NCI-H2029 treated with DMSO at 0.1 percent for 48 hours (cell line): ENCODE measurements around the gene SELENOH.
A peak's percentile ranks its signal among the peaks of the same experiment; 100 is the strongest.

Experiments
- DNase-seq: peaks from one replicate; lab custom pipeline; 2025; lab: John Stamatoyannopoulos, UW

The SELENOH gene

DNA sequence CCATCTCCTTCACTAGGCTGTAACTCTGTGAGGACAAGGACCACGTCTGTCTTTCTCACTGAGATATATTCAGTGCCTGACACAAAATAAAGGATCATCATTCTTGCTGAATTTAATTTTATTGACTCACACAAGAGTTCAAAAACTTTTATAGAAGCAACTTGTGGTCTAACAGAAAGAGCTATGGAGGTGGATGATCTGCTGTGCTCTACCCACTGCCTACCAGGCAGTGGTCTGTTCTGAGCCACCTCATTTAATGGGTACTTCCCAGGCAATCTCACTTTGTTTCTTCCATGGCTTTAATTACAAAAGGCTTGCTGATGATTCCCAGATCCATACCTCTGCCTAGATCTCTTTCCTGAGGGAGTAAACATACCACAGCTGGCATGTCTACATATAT lies 5.6 kb downstream of the SELENOH start:
- DNase-seq = no peak

DNA sequence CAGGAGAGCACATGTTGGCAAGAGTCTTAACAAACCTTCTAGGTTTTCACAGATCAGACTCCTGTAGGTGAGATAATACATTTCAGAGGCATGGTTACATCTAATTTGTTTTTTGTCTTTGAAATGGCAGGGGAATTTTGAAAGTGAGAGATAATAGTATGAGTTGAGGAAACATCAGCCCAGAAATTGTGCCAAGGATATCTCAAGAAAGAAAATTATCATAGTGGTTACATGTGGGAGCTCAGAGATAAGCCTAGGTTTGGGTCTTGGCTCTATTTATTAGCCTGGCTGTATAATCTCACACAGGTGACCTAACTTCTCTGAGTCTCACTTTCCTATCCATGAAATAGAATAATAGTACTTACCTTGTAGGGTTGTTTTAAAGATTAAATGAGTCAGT lies 9.9 kb downstream of the SELENOH start:
- no peak for DNase-seq

DNA sequence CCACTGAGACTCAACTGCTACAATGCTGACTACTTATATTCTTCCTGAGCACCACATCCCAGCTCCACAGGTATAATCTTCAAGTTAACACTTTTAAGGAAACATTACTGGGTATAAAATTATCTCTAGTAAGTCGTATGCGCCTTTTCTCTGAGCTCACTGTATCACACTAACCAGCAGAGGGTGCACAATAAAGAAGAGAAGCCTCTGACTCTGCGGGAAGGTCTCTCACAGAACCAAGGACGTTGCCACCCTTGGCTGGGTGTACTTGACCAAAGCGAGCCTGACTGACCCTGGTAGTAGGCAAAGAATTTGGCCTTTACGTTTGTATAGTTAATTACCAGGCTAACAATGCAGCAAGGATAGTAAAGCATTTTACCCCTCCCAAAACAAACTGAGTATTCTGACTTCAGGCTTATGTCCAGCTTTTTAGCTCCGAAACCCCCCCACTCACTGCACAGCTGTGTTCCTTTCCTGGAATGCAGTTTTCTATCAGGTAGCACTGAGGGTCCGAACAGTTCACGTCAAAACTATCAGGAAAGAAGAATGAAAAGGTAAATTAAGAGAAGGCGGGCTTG lies 10.5 kb downstream of the SELENOH start, which contains the start of gene BTBD18:
Gene BTBD18, minus strand, starts transcription at position 144 of the 578 bp plus-strand sequence. CDS start 631 bp downstream, outside the sequence.
- DNase-seq = peak; percentile 18

DNA sequence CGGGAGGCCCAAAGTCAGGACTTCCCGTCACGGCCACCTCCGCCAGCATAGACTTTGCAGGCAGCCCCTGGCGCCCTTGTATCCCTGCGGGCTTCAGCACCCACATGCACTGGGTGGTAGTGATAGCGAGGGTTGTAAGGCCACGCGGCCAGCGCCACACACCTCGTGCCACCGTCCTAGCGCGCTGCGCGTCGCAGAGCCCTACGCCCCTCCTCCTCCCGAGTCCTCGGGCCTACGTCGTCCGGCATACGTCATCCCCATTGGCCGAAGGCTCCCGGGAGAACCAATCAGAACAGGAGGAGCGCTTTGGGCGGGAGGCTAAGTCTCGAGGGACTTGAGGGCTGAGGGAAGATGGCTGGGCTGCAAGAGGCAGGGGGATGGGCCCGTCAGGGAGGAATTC lies 11.7 kb downstream of the SELENOH start:
- no peak for DNase-seq

DNA sequence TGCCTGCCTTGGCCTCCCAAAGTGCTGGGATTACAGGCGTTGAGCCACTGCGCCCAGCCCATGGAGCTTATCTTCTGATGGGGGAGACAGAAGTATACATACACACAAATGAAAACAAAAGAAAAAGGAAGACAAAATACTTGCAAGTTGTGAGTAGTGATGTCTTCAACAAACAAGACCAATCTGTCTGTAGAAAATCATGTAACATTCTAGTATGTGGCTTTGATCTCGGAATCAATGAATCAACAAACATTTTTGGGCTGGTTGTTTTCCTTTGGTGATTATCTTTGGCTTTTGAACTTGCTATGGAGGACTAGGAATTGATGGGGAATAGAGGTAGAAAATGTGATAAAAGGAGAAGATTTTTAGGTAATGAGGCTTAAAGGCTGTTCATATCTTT lies 16.9 kb downstream of the SELENOH start:
- no peak for DNase-seq

DNA sequence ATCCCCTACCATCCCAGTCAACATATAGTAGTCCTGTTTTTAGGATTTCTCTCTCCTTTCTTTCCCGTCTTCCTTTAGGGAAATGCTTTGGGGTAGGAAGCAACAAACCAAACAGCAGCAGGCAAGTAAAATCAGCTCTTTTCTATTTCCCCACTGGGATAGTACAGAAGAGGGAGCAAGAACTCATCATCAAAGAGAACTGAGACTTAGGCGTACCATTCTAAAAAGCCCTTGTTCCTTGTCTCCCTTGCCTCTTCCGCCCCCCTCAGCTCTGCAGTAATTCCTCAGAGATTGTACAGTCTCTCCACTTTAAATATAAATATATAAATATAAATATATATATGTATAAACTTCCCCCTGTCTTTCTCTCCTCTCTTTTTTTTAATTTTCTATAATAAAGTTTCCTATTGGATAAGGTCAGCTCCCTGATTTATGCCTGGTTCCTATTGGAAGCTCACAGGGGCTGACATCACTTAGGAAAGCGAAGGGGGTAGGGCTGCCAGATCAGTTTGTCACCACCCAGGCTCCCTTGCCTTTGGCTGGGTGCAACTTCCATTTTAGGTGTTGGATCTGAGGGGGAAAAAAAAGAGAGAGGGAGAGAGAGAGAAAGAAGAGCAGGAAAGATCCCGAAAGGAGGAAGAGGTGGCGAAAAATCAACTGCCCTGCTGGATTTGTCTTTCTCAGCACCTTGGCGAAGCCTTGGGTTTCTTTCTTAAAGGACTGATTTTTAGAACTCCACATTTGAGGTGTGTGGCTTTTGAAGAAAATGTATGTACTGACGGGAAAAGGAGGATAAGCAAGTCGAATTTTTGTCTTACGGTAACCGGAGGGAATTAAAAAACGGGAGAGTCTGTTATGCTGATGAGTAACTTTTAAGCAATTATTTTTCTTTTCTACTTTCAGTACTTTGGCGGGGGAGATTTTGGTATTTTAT lies 20.3 kb downstream of the SELENOH start, which contains the start of gene CTNND1:
Gene CTNND1, plus strand, starts transcription at position 502 of the 934 bp plus-strand sequence. CDS start 29,677 bp downstream, outside the sequence.
- DNase-seq = peak; percentile 95

DNA sequence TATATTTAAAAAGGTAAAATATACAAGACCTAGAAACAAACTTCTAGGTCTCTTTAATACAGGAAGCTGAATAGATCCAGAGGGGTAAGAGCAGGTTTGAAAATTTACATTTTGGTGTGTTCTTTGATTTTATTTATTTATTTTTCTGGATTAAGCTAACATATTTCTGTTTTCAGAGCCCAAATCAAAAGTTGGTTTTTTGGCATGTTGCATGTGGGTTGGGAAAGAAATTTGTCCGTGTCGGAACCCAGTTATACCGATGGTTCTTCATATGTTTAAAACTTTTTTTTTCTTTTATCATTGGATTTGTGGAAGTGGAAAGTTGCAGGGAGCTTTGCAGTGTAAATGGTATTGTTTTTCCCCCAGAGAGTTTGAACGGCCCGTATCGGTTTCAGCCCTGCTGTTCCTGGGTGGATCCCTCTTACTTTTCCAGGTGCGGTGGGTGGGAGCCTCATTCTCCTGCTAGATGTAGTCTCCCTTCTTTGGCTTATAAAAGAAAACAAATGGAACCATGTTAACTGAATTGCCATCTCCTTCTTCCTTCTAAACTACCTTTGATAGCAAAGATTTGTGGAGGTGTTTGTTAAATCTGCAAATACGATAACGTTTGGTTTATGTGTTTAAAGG lies 21.1 kb downstream of the SELENOH start:
- peak; percentile 38 for DNase-seq

DNA sequence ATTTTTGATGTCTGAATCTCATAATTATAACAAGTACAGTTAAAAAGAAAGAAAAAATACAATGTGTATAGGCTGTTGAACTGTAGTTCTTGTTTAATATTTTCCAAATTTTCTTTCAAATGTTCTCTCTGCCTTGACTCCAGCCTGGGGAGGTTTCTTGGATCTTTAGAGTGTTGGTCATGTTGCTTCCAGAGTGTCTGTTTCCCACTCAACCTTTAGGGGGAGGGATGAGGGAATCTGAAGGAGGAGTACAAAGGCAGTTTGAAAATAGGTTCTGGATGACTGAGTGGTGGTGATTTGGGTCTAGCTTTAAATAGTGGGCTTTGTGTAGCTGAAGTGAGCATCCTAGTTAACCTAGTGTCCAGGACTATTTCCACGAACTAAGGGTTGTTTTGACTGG lies 22.3 kb downstream of the SELENOH start:
- DNase-seq = peak; percentile 51

DNA sequence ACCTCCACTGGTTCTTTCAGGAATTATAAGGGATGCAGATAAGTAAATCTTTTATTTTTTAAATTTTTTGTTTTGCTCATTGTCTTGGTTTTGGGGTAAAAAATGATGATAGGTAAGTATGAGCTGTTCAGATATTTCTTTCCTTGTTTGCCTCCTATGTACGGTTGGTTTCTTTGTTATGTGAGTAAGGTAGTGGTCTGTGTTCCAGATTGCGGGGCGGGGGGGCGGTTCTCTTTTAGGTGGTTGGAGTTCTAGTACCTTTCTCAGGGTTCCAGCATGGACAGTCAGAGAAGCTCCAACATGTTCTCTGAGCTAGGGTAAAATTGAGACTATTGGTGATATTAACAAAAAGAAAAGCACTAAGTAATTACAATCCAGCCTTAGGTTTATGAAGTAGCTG lies 22.7 kb downstream of the SELENOH start:
- no peak for DNase-seq

DNA sequence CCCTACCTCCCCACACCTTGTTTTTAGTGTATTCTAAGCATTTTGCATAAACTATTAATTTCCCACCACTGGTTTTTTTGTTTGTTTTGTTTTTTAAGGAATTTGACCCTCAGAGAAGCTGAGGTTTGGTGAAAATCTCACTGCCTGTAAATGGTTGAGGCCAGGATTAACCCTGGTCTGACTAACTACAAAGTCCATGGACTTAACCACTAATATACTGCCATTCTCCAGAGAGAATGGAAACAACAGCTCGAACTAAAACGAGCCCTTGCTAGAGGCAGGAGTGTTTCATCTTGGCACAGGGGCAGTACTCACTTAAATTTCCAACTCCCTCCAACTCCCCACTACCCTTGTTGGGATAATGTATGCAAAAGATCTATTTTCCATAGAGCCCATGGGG lies 23.3 kb downstream of the SELENOH start:
- DNase-seq = no peak

DNA sequence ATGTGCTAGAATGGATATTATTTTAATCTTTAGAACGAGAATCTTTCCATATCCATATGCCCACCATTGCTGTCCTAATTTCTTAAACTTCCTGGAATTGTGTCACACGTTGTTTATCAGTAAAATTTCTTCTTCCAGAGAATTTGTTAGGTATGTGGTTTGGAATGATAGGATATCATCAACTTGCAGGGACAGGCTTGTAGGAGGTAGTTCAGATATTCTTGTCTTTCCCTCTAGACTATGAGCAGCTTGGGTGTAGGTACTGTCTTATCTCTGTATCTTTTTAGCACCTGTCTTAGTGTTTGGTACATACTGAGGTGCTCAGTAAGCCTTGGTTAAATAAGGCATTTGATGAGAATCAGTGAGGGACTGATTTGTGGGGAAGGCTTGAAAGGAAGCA lies 23.7 kb downstream of the SELENOH start:
- DNase-seq = no peak

DNA sequence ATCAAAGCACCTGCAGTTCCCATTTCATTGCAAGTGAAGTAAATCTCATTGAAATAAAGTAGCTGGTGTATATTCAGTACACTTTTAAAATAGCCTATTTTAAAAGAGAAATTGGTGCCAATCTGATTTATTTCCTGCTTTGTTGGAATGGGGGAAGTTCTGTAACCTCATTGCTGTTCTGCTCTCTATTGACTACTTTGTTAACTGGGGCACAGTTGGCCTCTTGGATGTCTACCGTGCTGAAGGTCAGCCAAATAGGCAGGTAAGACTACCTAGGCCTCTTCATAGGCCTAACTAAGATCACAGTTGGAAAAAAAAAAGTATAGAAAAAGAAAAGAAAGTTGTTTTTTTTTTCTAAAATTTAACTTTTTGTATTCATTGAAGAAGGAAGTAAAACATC lies 29.5 kb downstream of the SELENOH start:
- no peak for DNase-seq

DNA sequence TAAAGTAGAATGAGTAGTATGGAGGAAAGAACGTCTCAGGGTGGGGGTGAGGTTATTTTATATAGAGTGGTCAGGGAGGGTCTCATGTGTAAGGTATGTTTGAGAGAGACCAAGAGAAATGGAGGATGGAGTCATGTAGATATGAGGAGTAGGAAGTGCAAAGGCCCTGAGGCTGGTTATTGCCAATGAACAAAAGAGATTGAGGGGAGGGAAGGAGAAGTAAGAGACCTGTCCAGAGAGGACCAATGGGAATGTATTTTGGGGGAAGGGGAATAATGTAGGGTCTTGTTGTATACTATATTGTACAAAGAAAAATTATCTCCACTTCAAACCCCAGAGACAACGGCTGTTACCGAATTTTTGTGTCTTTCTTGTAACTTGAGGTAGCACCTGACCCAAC lies 30.1 kb downstream of the SELENOH start:
- DNase-seq = no peak

DNA sequence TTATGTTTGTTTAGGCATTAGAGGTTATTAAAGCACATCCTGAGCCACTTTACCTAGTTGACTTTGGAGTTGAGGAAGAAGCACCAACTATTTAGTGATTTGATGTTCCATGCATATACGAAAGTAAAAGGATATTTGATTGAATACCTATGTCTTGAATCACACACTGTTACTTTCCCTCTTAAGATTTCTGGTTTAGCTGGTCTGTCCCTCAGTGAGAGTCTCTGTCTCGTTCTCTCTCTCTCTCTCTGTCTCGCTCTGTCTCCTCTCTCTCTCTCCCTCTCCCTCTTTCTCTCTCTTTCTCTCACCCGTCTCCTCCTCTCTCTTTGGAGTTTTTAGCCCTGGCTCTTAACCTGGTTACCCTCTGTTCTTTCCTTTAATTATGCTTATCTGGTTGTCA lies 31.3 kb downstream of the SELENOH start:
- no peak for DNase-seq

DNA sequence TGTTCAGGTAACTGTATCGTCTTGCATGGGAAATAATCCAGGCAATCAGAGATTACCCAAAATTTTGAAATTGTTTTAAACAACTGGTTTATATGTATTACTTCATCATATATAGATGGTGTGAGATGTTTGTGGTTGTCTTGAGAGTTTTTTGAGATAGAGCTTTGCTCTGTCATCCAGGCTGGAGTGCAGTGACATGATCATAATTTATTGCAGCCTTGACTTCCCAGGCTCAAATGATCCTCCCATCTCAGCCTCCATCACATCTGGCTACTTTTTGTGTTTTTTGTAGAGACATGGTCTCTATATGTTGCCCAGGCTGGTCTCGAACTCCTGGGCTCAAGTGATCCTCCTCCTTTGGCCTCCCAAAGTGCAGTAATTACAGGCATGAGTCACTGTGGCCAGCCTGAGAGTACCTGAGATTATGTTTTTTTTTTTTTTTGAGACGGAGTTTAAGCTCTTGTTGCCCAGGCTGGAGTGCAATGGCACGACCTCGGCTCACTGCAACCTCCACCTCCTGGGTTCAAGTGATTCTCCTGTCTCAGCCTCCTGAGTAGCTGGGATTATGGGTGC lies 31.8 kb downstream of the SELENOH start:
- no peak for DNase-seq

DNA sequence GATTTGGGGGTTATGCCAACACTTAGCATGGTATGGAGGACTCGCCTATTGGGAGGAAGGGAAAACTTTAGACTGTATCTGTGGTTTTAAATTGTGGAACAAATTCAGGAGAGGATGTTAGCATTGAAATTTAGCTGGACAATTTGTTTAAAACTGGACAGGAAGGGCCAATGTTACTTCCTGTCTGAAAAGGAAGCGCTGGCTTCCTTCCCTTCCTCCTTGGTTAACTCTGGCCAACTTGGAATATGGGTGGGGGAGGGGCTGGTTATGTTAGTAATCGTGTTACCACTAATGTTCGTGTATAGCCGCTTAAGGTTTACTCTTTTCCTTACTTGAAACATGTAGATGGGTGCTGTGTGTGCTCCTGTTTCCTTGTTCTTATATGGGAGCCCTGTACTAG lies 34.2 kb downstream of the SELENOH start:
- DNase-seq = no peak

DNA sequence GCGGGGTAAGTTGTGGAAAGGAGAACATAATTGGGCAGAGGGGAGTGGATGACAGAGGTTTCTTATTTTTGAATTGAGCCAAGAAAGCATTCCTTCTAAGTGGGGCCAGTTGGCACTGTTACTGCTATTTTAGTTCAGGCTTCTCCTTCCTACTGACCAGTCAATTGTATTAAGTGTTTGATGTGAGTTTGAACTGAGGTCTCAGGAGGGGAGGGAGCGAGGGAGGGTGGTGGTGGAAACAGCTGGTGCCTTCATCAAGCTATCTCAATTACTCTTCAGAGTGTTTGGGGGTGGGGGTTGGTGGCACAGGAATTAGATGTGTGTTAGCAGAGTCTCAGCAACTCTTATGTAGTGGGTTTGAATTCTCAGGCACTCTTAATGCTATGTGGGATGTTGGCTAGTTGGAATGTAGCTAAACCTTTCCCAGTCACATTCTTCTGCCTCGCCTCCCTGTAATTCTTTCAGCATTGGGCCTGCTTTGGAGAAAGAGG lies 34.8 kb downstream of the SELENOH start:
- no peak for DNase-seq

DNA sequence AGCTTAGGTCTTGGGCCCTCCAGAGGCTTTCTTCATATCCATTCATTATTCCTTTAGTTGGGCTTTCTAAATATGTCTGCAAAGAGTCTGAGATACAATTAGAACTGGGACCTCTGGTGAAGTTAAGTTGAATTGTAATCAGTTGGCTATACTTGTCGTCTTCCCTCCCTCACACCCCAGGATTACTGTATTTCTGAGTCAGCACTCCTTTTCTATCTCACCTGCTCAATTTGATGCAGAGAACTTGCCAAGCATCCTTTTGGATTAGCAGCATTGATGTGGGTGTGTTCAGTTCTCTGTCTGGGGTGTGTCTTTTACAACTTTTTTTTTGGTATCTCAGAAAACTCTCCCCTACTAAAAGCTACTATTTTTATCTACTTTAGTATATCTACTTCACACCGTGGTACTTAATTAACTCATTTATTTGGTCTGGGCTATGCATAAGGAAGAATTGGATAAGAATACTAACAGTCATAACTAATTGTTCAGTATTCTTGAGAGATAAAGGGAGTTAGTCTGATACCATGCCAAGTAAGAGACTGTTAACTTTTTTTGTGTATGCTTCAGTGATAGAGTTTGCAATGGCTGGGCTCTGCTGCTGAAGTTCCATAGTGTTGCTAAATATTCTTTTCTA lies 35.4 kb downstream of the SELENOH start:
- no peak for DNase-seq

DNA sequence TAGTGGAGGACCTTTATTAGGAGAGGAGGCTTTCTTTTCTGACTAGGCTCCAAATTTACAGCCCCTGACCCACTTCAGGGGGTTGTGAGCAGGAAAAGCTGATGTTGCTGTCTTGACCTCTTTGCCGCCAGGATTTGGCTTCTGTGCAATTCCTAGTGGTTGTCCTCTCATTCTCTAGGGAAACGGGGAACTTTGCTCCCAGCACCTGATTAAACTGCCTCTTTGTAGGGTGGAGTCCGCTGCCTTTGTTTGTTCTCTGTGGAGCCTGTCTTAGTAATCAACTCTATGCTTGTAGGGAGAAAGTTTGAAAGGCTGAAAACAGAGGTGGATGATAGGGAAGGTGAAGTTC lies 36.7 kb downstream of the SELENOH start:
- no peak for DNase-seq

DNA sequence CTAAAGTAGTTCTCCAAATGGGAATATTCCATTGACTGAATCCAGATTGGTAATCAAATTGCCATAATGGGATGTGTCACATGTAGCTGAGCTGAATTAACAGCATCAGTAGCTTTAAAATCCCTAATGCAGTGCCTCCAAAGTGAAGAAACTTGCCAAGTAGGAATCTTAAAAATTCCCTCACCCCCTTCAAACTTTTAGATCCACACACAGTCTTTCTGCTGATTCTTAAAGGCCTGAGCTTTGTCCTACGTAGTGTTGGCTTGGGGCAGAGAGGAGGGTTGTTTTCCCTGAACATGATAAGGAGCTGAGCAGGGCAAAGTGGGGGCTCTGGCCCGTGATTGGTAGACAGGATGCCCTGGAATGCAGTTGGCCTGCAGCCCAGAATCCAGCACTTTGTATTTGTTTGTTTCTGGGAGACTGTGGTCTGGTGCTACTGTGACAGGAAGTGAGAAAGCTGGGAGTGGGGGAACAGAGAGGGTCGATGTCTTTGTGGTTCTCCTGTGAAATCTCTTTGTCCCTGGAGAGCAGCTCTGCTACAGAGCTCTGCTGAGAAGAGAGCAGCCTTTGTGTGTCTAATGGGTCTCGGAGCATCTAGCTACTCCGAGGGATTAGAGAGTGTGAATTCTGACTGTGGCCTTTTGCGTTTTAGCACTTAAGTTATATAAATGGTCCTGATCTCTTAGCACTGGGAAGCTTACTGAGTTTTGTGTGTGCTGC lies 37.2 kb downstream of the SELENOH start:
- DNase-seq = peak; percentile 90

DNA sequence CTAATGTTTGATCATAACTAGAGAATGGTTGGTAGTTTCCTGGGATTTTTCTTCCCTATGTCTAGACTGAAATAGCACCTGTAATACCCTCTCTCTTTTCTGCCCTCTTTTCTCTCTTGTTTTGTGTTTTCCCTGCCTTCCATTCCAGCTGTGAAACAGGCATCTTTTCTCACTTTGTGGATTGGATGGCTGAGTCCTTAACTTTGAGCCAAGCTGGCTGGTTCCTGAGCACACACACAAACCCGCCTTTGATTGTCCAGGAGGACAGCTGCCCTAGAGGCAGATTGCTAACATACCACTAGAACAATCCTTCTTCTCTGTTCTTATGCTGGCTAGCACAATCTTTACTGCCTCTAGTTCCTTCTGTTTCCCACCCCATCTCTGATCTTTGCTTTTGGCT lies 38.0 kb downstream of the SELENOH start:
- no peak for DNase-seq
